GM12801 (cell line): ENCODE results near the gene SNX13.

Source experiments
- TF ChIP-seq, protein P1 (sequence below): IDR thresholded peaks from one replicate; pipeline ENCODE4 v1.5.1; 2011; ENCODE audit warnings: control low read depth; ENCODE audit not compliant: insufficient read length; ENCODE audit errors: extremely low read depth

The SNX13 gene

DNA sequence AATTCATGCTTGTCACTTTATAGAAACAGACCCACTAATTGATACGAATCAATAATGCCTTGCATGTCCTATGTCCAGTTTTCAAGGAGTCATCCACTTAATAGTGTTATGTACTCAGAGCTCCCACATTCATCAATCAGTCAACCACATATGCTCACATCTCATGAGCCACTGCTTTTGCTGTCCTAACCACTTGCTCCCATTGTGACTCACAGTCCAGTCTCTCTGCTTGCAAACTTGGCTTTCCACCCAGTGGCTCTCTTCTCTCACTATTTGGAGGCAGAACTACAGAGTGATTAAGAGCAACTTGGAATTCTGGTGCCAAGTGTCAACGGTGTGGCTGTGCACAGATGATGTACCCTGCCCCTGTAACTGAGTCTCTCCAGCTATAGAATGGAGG lies 166.0 kb downstream of the SNX13 start:
- TF ChIP-seq, protein P1, sequence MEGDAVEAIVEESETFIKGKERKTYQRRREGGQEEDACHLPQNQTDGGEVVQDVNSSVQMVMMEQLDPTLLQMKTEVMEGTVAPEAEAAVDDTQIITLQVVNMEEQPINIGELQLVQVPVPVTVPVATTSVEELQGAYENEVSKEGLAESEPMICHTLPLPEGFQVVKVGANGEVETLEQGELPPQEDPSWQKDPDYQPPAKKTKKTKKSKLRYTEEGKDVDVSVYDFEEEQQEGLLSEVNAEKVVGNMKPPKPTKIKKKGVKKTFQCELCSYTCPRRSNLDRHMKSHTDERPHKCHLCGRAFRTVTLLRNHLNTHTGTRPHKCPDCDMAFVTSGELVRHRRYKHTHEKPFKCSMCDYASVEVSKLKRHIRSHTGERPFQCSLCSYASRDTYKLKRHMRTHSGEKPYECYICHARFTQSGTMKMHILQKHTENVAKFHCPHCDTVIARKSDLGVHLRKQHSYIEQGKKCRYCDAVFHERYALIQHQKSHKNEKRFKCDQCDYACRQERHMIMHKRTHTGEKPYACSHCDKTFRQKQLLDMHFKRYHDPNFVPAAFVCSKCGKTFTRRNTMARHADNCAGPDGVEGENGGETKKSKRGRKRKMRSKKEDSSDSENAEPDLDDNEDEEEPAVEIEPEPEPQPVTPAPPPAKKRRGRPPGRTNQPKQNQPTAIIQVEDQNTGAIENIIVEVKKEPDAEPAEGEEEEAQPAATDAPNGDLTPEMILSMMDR: no peak

DNA sequence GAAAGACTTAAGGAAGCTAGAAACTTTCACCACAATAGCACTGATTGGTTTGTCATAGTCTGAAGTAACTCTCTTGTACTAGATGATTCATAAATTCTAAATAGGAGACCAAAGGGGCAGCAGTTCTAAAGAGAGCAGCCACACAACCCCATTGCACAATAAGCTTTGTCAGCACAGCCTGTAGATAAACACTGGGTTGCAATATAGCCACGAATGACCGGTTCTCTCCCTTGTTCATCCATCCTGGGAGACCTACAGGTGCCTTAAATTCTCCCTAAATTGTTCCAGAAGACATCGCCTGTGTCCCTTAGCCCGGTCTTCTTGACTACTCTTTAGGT lies 167.0 kb downstream of the SNX13 start:
- TF ChIP-seq, protein P1: no peak

DNA sequence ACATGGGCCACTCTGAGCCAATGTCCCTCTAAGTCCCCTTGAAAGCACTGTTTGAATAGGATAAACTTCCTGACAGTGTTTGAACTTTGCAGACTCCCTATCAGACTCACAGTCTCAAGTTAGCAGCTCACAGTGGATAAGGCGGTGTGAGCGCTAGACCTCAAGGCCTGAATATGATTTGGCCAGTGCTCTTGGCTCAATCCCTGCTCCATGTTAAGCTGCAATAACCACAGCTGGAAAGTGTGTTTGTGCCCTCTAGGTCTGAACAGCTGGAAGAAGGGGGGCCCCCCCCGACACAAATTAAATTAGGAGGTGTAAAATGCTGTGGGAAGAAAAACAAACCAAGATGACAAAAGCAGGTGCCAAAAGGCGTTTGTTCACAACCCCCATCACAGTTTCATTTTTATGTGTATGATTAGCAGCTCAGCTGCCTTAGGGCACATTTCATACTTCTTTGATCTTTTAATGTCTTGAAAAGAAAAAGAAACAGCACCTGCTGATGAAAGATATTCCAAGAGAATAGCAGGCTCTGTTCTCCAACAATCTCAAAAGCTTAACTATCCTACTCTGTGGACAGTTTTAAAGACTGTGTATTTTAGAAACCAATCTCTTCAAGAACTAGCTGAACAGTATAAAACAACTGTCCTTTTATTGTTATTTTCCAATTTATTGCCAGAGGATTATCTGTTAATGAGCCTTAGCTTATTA lies 167.6 kb downstream of the SNX13 start:
- TF ChIP-seq, protein P1: no peak

DNA sequence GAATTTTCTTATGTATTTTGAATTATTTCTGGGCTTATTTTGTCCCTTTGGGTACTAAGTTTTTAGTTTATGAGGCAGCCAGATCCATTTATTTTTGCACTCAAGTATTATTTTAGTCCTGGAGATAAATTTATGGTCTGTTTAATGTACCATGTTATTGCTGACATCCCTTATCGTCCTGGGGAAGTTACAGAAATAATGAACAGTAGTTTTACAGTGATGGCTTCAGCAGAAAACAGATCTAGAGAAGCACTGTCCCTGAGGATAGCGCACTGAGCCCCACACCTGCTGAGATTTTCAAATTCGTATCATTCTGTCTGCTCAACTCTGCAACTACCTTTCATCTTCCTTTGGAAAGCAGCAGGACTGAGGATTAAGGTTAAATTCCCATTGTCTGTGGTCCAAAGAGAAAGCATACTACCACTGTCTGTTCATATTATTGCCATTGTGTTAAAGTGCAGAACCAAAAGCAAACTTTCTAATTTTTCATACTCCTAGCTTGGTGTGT lies 168.3 kb downstream of the SNX13 start:
- TF ChIP-seq, protein P1: no peak

DNA sequence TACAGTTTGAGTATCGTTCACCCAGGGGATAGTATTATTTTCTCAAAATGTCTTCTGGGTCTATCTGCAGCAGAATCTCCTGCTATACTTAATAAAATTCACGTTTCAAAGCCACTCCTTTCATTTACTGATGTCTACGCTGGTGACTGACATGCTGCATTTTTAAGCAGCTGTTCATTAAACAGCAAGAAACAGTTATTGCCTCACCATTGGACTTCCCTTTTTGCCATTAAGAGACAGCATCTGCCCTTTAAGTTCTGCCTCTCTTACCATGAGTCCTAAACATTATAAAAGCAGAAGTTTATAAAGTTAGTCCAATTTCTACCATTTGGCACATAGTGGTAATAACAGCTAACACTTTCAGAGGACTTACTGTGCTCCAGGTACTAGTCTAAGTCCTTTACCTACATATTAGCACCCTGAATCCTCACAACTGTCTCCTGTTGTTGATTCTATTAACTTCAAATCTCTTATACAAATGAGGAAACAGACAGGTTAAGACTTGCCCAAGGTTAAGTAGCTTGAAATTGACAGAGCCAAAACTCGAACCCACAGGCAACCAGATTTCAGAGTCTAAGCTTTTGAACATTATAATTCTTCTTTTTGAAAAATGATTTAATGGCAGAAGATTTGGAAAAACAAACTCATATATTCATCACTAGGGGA lies 169.5 kb downstream of the SNX13 start:
- TF ChIP-seq, protein P1: no peak

DNA sequence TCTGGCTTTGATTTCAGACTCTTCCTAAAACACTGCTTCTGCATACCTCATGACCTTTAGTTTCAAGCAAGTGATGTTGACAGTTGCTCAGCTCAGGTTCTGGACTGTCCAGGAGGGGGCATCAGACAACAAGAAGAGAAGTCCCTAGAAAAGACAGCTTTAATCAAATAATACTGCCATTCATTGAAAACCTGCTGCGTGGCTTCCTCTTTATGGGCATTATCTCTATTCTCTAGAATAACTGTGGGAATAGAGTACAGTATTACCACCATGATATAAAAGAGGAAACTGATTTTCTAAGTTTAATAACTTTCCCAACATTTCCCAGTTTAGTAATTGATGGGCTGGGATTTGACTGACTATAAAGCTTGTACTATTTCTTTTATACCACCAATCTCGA lies 170.4 kb downstream of the SNX13 start:
- TF ChIP-seq, protein P1: no peak

DNA sequence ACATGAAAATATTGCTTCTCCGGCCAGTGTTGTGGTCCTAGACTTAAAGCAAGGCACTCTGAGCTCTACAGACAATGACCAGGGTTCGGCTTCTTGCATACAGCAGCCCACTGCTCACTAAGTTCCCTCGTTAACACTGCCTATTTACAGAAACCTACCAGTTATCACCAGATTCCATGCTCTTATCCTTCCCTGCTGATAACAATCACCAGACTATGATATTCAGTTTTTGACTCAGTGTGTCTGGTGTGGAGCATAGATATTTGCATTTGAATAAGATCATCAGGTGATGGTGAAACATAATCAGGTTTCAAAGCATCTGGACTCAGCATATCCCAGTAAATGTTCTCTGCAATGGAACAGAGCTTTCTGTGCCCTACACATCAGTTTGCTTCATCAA lies 182.3 kb downstream of the SNX13 start:
- TF ChIP-seq, protein P1: no peak
